NCI-H82 (cell line): ENCODE data around the gene ZNF76.
"Not testable (repeated sequence)": the region's sequence is repeated elsewhere in the genome, so short reads cannot be mapped to it uniquely, and the experiment has no call there.

ENCODE experiments used
- DNase-seq: peaks from one replicate; lab custom pipeline; 2025; lab: John Stamatoyannopoulos, UW

The ZNF76 gene

GRCh38 chr6:35300848-35301247 lies 41.3 kb downstream of the ZNF76 start:
- DNase-seq: no peak

GRCh38 chr6:35302604-35303241 lies 43.2 kb downstream of the ZNF76 start:
- DNase-seq: peak; percentile 35

- no peak for DNase-seq
Observed at GRCh38 chr6:35304299-35304698, 44.8 kb downstream of the ZNF76 start.

GRCh38 chr6:35305117-35305516 lies 45.6 kb downstream of the ZNF76 start:
- no peak for DNase-seq

- DNase-seq: not testable (repeated sequence)
Observed at GRCh38 chr6:35307138-35307537, 47.6 kb downstream of the ZNF76 start.

- DNase-seq: not testable (repeated sequence)
Observed at GRCh38 chr6:35308543-35308942, 49.0 kb downstream of the ZNF76 start.

- no peak for DNase-seq
Observed at GRCh38 chr6:35309611-35310264, 50.2 kb downstream of the ZNF76 start.

- no peak for DNase-seq
Observed at GRCh38 chr6:35310265-35310831, 50.8 kb downstream of the ZNF76 start.

GRCh38 chr6:35311390-35312075 lies 52.0 kb downstream of the ZNF76 start:
- DNase-seq: no peak

- DNase-seq: no peak
Observed at GRCh38 chr6:35312076-35312800, 52.7 kb downstream of the ZNF76 start.

GRCh38 chr6:35312807-35313206 lies 53.3 kb downstream of the ZNF76 start:
- no peak for DNase-seq

GRCh38 chr6:35317483-35318195 lies 58.1 kb downstream of the ZNF76 start:
- peak; percentile 84 for DNase-seq

- peak; percentile 95 for DNase-seq
Observed at GRCh38 chr6:35318196-35319171, 58.9 kb downstream of the ZNF76 start.

GRCh38 chr6:35319346-35320030 lies 60.0 kb downstream of the ZNF76 start:
- DNase-seq: no peak

- DNase-seq: no peak
Observed at GRCh38 chr6:35320031-35320410, 60.5 kb downstream of the ZNF76 start.

GRCh38 chr6:35321091-35321490 lies 61.6 kb downstream of the ZNF76 start:
- no peak for DNase-seq

- DNase-seq: peak; percentile 80
Observed at GRCh38 chr6:35327349-35328027, 68.0 kb downstream of the ZNF76 start.

GRCh38 chr6:35328108-35328723 lies 68.7 kb downstream of the ZNF76 start:
- no peak for DNase-seq

- not testable (repeated sequence) for DNase-seq
Observed at GRCh38 chr6:35328965-35329364, 69.4 kb downstream of the ZNF76 start.
